GM19372 (cell line): ENCODE results near the gene BRPF1.

Source experiments
- ATAC-seq: cut with Tn5 transposase; IDR thresholded peaks from one replicate; pipeline ENCODE4 v1.9.1; 2021; ENCODE audit warnings: mild to moderate bottlenecking, low read depth, moderate library complexity; ENCODE audit not compliant: unreplicated experiment

Gene BRPF1

GRCh38 chr3:9784965-9785364, 53.4 kb downstream of the BRPF1 start:
- no peak for ATAC-seq

DNA sequence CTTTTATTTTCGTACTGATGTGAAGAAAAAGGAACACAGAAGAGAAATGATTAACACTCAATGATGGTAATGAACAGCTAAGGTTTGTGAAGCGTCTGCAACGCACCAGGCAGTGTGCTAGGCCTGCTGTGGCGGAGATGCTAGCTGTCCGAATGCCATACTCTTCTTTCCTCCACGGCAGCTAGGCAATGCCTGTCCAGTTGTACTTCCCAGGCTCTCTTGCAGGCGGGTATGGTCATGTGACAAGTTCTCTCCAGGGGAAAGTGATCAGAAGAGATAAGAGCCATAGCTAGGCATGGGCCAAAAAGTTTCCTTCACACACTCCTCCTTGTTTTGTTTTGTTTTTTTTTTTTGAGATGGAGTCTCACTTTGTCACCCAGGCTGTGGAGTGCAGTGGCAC, 54.1 kb downstream of the BRPF1 start:
- no peak for ATAC-seq

- no peak for ATAC-seq
Observed at GRCh38 chr3:9786209-9786739, 54.7 kb downstream of the BRPF1 start.

DNA sequence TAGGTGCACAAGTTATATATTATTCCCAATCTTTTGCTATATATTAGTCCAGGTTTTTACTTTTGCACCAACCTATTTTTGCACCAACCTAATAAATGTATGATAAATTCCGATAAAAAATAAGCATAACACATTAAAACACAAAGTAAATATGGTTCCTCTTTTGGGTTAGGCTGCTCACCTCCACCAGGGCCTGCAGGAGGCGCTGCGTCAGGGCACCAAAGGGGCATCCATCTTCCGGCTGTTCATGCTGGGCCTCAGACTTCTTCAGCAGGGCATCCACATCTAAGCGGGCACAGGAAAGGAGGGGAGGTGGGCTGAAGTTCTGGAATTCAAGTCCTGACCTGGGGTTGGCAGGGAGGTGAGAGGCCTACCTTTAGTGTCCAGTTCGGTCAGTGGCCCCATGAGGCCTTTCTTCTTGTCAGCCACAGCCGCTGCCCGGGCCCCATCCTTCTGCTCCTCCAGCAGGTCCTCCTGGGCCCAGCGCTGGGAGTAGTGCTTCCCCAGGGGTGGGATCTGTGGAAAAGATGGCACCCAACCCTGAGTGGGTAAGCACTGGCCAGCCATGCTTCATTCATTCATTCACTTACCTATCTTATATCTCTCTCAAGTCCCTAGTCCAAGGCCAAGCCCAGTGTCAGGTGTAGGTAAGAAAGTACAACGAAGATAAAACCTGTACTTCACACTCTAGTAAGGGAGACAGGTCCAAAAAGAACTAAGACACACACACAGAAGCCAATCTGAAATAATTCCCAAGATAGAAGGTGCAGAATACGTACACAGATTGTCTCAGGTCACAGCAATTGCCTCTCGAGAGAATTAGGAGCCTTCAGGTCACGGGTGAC, 55.5 kb downstream of the BRPF1 start:
- no peak for ATAC-seq

GRCh38 chr3:9787714-9788113, 56.2 kb downstream of the BRPF1 start:
- ATAC-seq, result no peak

DNA sequence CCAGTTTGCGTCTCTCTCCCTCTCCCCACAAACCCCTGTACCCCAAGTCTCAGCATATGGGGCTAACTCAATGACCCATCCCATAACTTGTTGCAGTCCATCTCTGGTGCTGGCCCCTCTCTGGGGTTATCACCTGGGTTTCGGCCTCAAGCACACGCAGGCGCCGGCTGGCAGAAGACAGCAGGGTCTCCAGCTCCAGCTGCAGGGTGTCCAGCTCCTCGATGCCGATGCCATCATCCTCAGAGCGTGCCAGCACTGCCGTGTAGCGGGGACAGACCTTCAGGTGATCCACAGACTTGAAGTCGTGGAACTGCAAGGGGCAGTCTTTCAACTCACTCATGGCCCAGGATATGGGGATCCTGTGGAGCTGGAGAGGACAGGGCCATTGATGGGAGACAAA, 59.6 kb downstream of the BRPF1 start:
- ATAC-seq, result no peak

GRCh38 chr3:9791790-9792404, 60.4 kb downstream of the BRPF1 start:
- no peak for ATAC-seq

DNA sequence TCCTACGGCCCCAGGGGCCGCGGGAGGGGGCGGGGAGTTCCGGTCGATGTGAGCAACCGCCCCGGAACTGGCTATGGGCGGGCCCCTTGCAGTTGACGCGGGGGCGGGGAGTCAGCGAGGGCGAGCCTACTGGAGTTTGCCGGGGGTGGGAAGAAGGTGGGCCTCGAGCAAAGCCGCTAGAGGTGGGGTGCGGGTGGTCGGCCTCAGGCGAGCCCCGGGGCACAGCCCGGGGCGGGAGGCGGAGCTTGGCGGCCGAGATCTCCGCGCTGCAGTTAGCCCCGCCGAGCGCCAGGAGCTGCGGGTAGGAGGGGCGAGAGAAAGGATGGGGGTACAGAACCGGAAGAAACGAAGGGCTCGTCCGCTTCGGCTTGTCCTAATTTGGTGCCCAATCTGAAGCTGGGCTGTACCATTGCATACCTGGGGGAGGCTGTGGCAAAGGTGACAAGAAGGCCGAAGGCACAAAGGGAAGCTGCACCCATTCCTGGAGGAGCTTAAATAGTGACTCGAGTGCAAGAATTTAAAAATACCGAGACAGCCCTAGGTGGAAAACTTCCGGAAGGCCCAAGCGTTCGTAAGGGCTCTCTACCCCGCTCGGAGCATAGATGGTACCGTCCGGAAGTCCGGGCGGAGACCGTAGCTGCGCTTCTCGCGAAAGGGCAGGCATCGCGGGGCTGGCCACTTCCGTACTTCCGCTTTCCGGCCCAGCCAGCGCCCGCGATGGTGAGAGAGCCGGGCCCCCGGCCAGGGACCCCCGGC, 61.0 kb downstream of the BRPF1 start, which contains the start of the genes ARPC4 and TADA3:
ARPC4 (plus strand) TSS at position 678 of the 756 bp plus-strand sequence; CDS start at position 718, 40 bp downstream.
TADA3 (minus strand) TSS at position 69 of the 756 bp plus-strand sequence. CDS start 1,007 bp downstream, outside the sequence.
- peak; percentile 80 for ATAC-seq

DNA sequence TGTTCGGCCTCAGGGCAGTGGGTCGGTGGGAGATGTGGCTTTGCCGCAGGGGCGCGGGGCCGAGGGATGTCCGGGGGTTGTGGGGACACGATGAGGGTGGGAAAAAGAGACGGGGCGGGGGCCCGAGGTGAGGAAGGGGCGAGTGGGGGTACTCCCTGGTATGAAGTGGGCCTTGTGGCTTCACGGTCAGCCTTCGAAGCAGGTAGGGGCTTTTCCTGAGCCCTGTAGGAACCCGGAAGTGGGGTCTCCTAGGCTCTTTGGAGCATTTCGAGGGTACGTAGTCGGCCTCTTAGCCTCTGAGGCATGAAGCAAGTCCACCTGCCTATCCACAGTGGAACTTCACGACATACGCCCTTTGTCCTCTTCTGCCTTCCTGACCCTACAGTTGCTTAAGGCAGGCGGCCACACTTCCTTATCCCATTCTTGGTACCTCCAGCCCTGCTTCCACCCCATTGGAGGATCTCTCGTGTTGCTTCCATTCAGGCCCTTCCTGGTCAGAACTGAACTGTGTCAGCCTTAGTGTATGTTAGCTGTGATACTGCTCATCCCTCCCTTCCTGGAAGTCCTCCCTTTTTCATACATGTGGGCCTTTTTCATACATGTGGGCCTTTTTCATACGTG, 61.7 kb downstream of the BRPF1 start:
- no peak for ATAC-seq

GRCh38 chr3:9794400-9794799, 62.9 kb downstream of the BRPF1 start:
- no peak for ATAC-seq

GRCh38 chr3:9795207-9795606, 63.7 kb downstream of the BRPF1 start:
- no peak for ATAC-seq

DNA sequence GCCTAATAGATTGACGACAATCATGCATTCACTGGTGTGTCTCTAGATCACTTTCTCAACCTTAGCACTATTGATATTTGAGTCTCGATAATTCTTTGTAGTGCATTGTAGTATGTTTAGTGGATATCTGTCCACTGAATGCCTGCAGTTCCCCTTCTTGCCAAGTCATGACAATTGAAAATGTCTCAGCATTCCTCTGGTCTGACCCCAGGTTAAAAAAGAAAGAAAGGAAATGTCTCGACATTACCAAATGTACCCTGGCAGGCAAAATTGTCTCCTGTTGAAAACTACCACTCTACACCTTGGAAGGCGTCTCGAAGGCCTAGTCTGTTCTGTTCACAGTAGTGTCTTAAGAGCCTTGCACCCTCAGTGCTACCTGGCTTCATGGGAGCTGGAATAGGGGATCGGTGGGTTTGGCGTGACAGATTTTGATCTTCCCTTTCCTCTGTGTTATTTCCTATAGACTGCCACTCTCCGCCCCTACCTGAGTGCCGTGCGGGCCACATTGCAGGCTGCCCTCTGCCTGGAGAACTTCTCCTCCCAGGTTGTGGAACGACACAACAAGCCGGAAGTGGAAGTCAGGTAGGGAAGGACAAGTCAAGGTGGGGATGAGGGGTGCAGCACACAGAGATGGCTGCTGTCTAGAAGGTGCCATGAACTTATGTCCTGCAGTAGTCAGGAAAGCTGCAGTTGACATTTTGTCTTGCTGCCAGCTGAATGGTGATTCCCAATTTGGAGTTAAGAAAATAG, 65.8 kb downstream of the BRPF1 start:
- ATAC-seq, result no peak
